ENCODE data around the gene ARHGAP10. TPM values are rescaled to one million over a fixed set of nuclear protein-coding genes. Genes with fewer than 3 reads are reported as not detected.

ARHGAP10 gene
- total RNA-seq, 2 experiments from 2014 or later = 0.11 TPM; not detected in 1

DNA sequence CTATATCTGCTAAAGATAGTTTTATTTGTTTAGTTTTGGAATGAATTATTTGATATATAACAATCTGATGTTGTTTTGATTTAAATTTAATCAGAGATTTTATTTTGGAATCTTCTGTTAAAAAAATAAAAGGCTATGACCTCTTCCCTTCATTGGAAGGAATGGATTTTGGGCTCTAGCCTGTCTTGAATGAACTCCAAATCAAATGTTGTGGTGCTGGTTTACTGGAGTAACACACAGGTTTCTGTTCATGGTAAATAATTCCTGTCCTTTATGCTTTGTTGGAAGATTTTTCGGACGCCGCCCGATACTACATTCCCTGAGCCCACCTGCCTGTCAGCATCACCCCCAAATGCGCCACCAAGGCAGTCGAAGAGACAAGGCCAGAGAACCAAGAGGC, 291.1 kb downstream of the ARHGAP10 start:
- ChIA-PET POLR2A (interaction anchor here (0.6 kb wide), 1 partner anchor 873 kb away, joined by 4 read pairs; no protein-coding TSS in a partner anchor), CTCF (ENCODE audit: unreplicated experiment) (no interaction called here)
- H3K4me2 ChIP-seq (ENCODE audit: low read length) = no peak overlapping the region
- no peak overlapping the region for H3K27ac ChIP-seq (ENCODE audit: low read depth, low read length, poor library complexity, severe bottlenecking)
- BruUV-seq (replicated peaks) = no TSS peak
- no peaks in the 10 kb centered on the region for H3K79me2 ChIP-seq (ENCODE audit: insufficient read depth, low read depth, low read length)
- H3K9me2 ChIP-seq (ENCODE audit: insufficient read depth, low read length) = no peaks in the 10 kb centered on the region
- TF ChIP-seq, protein P1, sequence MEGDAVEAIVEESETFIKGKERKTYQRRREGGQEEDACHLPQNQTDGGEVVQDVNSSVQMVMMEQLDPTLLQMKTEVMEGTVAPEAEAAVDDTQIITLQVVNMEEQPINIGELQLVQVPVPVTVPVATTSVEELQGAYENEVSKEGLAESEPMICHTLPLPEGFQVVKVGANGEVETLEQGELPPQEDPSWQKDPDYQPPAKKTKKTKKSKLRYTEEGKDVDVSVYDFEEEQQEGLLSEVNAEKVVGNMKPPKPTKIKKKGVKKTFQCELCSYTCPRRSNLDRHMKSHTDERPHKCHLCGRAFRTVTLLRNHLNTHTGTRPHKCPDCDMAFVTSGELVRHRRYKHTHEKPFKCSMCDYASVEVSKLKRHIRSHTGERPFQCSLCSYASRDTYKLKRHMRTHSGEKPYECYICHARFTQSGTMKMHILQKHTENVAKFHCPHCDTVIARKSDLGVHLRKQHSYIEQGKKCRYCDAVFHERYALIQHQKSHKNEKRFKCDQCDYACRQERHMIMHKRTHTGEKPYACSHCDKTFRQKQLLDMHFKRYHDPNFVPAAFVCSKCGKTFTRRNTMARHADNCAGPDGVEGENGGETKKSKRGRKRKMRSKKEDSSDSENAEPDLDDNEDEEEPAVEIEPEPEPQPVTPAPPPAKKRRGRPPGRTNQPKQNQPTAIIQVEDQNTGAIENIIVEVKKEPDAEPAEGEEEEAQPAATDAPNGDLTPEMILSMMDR (conservative IDR thresholded peaks at IDR 0.05; ENCODE audit: low read length) = no peak
- no peak for TF ChIP-seq EZH2phosphoT487 (IDR thresholded peaks at IDR 0.05; ENCODE audit: borderline replicate concordance, low read depth, low read length)
- no peaks in the 10 kb centered on the region for H4K20me1 ChIP-seq (ENCODE audit: insufficient read depth, low read length)
- H3K4me1 ChIP-seq (ENCODE audit: insufficient read depth, low read length, poor library complexity, severe bottlenecking) = no peaks in the 10 kb centered on the region
- H3K9me3 ChIP-seq (ENCODE audit: low read length) = no peaks in the 10 kb centered on the region
- DNase-seq (ENCODE audit: low spot score) = no peak
- H3K4me3 ChIP-seq (ENCODE audit: low read depth, low read length, poor library complexity, severe bottlenecking) = no peak overlapping the region
- H3K36me3 ChIP-seq (ENCODE audit: insufficient read depth, low read length) = no peaks in the 10 kb centered on the region
- intact Hi-C loops (cut with micrococcal nuclease; ENCODE audit: unreplicated experiment) = no loop called here
- no peak overlapping the region for H2AFZ ChIP-seq (ENCODE audit: low read length)

DNA sequence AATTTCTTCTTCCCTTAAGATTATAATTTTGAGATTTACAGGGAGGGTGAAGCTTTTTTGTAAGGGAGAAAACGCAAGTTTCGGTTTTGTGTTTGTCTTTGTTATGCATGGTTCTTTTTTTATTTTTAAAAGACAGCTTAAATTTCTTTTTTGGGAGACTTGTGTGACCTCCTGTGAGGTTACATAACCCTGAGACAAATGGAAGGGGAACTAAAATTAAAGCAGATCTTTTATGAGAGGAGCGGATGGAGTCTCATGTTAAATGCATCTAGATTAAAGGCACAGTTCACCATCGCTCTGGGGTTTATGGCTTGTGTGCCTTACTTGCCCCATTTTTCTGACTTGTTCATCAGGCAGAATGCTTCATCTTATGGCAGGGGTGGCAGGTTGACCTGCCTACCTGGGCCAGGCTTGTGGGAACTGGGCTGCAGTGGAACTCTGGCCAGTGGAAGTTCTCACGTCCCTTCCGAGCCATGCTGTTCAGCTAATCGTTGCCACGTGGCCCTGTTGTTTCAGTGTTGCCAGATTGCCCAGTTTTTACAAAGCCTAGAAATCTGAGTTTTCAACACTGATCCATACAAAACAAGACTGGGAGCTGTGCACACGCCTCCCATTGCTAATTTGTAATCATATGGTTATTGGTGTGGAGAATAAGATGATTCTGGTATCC, 291.8 kb downstream of the ARHGAP10 start:
- no TSS peak for BruUV-seq (replicated peaks)
- H3K4me2 ChIP-seq (ENCODE audit: low read length) = no peak overlapping the region
- TF ChIP-seq, protein P1 (conservative IDR thresholded peaks at IDR 0.05; ENCODE audit: low read length) = no peak
- TF ChIP-seq EZH2phosphoT487 (IDR thresholded peaks at IDR 0.05; ENCODE audit: borderline replicate concordance, low read depth, low read length) = no peak
- H2AFZ ChIP-seq (ENCODE audit: low read length) = no peak overlapping the region
- H4K20me1 ChIP-seq (ENCODE audit: insufficient read depth, low read length) = no peaks in the 10 kb centered on the region
- no peak overlapping the region for H3K27ac ChIP-seq (ENCODE audit: low read depth, low read length, poor library complexity, severe bottlenecking)
- no peak overlapping the region for H3K4me3 ChIP-seq (ENCODE audit: low read depth, low read length, poor library complexity, severe bottlenecking)
- no peaks in the 10 kb centered on the region for H3K9me2 ChIP-seq (ENCODE audit: insufficient read depth, low read length)
- ChIA-PET POLR2A (no interaction called here), CTCF (ENCODE audit: unreplicated experiment) (no interaction called here)
- H3K9me3 ChIP-seq (ENCODE audit: low read length) = no peaks in the 10 kb centered on the region
- DNase-seq (ENCODE audit: low spot score) = no peak
- no peaks in the 10 kb centered on the region for H3K4me1 ChIP-seq (ENCODE audit: insufficient read depth, low read length, poor library complexity, severe bottlenecking)
- intact Hi-C loops (cut with micrococcal nuclease; ENCODE audit: unreplicated experiment) = no loop called here
- no peaks in the 10 kb centered on the region for H3K36me3 ChIP-seq (ENCODE audit: insufficient read depth, low read length)
- H3K79me2 ChIP-seq (ENCODE audit: insufficient read depth, low read depth, low read length) = no peaks in the 10 kb centered on the region

DNA sequence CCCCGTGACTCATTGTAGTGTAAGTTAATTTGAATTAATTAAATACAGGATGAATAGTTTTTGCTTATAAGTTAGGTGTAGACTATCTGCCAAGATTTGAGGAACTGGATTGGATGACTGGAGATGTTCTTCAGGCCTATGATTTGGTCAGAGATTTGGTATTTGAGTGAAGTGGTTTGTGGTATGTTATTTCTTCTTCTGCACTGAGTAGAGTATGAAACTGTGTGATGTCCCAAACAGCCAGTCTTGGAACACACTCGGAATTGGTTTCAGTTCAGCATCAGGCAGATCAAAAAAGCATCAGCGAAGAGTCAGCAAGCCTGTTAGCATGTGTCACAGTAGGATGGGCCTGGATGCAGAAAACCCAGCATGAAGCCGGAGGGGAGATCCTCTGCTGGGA, 294.1 kb downstream of the ARHGAP10 start:
- no peak for DNase-seq (ENCODE audit: low spot score)
- no TSS peak for BruUV-seq (replicated peaks)
- POLR2A ChIA-PET = no interaction called here
- H3K79me2 ChIP-seq (ENCODE audit: insufficient read depth, low read depth, low read length) = no peaks in the 10 kb centered on the region
- H3K27ac ChIP-seq (ENCODE audit: low read depth, low read length, poor library complexity, severe bottlenecking) = no peak overlapping the region
- intact Hi-C loops (cut with micrococcal nuclease; ENCODE audit: unreplicated experiment) = no loop called here
- H3K4me3 ChIP-seq (ENCODE audit: low read depth, low read length, poor library complexity, severe bottlenecking) = no peak overlapping the region
- H3K9me3 ChIP-seq (ENCODE audit: low read length) = no peaks in the 10 kb centered on the region
- H3K4me1 ChIP-seq (ENCODE audit: insufficient read depth, low read length, poor library complexity, severe bottlenecking) = no peaks in the 10 kb centered on the region
- TF ChIP-seq, protein P1 (conservative IDR thresholded peaks at IDR 0.05; ENCODE audit: low read length) = no peak
- no peak for TF ChIP-seq EZH2phosphoT487 (IDR thresholded peaks at IDR 0.05; ENCODE audit: borderline replicate concordance, low read depth, low read length)
- no peaks in the 10 kb centered on the region for H3K9me2 ChIP-seq (ENCODE audit: insufficient read depth, low read length)
- H3K36me3 ChIP-seq (ENCODE audit: insufficient read depth, low read length) = no peaks in the 10 kb centered on the region
- no peak overlapping the region for H3K4me2 ChIP-seq (ENCODE audit: low read length)
- no peaks in the 10 kb centered on the region for H4K20me1 ChIP-seq (ENCODE audit: insufficient read depth, low read length)
- H2AFZ ChIP-seq (ENCODE audit: low read length) = no peak overlapping the region
- CTCF ChIA-PET (ENCODE audit: unreplicated experiment) = no interaction called here
